H1 (cell line): Measurements from ENCODE around the gene GPC6. TPM values are rescaled to one million over a fixed set of nuclear protein-coding genes. Genes with fewer than 3 reads are reported as not detected.

Source experiments
- CTCF ChIA-PET: fragments of 300-600 bp; sonication (Branson Sonifier 250); formaldehyde crosslinking; loops from one replicate; lab custom pipeline; 2021; ENCODE audit not compliant: partially characterized antibody; lab: Charles Lee
- POLR2A ChIA-PET: fragments of 300-600 bp; sonication (Branson Sonifier 250); formaldehyde crosslinking; loops from one replicate; lab custom pipeline; 2021; ENCODE audit warnings: inconsistent platforms; ENCODE audit not compliant: partially characterized antibody; lab: Charles Lee
- DNase-seq, 2 experiments: peaks; one replicate each; pipeline versions ENCODE4 v3.0.0 to v3.0.0-alpha.2; 2010 to 2022; ENCODE audit warnings: low spot score in 2 of 2, low read depth in 1 of 2, mixed read lengths in 1 of 2
- FAIRE-seq: peaks from 2 replicates; lab custom pipeline; 2011; peaks lifted over from hg19 to GRCh38; lab: Jason Lieb, UNC
- H2AFZ ChIP-seq: 2 replicates; pipeline ENCODE4 v1.8.1; 2012; ENCODE audit warnings: low read length, inconsistent platforms
- H2AK5ac ChIP-seq: 2 replicates; pipeline ENCODE4 v1.6.1; 2013; ENCODE audit warnings: low read depth, low read length
- H2BK120ac ChIP-seq: replicated peaks from 2 replicates; pipeline ENCODE3; 2013; ENCODE audit warnings: low read depth, low read length, inconsistent platforms
- H2BK12ac ChIP-seq: 2 replicates; pipeline ENCODE4 v1.6.1; 2013; ENCODE audit warnings: low read depth, low read length
- H2BK15ac ChIP-seq: 2 replicates; pipeline ENCODE4 v1.6.1; 2013; ENCODE audit warnings: low read length
- H2BK20ac ChIP-seq: 2 replicates; pipeline ENCODE4 v1.6.1; 2013; ENCODE audit warnings: low read length
- H2BK5ac ChIP-seq: 2 replicates; pipeline ENCODE4 v1.6.1; 2013; ENCODE audit warnings: low read depth, low read length
- H3K14ac ChIP-seq: 2 replicates; pipeline ENCODE4 v1.6.1; 2013; ENCODE audit warnings: inconsistent platforms; ENCODE audit not compliant: insufficient read length
- H3K18ac ChIP-seq: 2 replicates; pipeline ENCODE4 v1.6.1; 2013; ENCODE audit warnings: low read length; ENCODE audit errors: extremely low read depth
- H3K23ac ChIP-seq: 2 replicates; pipeline ENCODE4 v1.6.1; 2013; ENCODE audit warnings: inconsistent platforms; ENCODE audit not compliant: insufficient read length
- H3K23me2 ChIP-seq: 2 replicates; pipeline ENCODE4 v1.6.1; 2013; ENCODE audit warnings: low read depth, low read length
- H3K27ac ChIP-seq: 2 replicates; pipeline ENCODE4 v1.6.1; 2011; ENCODE audit warnings: low read depth, low read length, inconsistent platforms
- H3K27me3 ChIP-seq, 4 experiments: replicated peaks in 1 of 4; 1 replicate in 1 of 4; 2 replicates in 3 of 4; pipeline versions ENCODE4 v1.6.1 to v1.8.1; 2011 to 2013; ENCODE audit warnings: low read length in 3 of 4, mild to moderate bottlenecking in 3 of 4, inconsistent platforms in 2 of 4, mixed read lengths in 2 of 4, moderate library complexity in 1 of 4; ENCODE audit not compliant: control insufficient read depth in 3 of 4, insufficient read depth in 3 of 4; ENCODE audit errors: extremely low read depth in 1 of 4
- H3K36me3 ChIP-seq, 4 experiments: 2 replicates each; pipeline versions ENCODE4 v1.6.1 to v1.8.1; 2011 to 2013; ENCODE audit warnings: mild to moderate bottlenecking in 4 of 4, low read length in 3 of 4, moderate library complexity in 2 of 4, control low read depth in 1 of 4, inconsistent platforms in 1 of 4; ENCODE audit not compliant: insufficient read depth in 4 of 4, control insufficient read depth in 2 of 4
- H3K4ac ChIP-seq: replicated peaks from 2 replicates; pipeline ENCODE3; 2013; ENCODE audit warnings: low read length, low read depth, mixed read lengths, inconsistent platforms; ENCODE audit not compliant: insufficient read length
- H3K4me1 ChIP-seq, 4 experiments: replicated peaks in 1 of 4; 1 replicate in 1 of 4; 2 replicates in 3 of 4; pipeline versions ENCODE4 v1.6.1 to v1.8.1; 2011 to 2013; ENCODE audit warnings: low read length in 3 of 4, inconsistent platforms in 2 of 4, mixed read lengths in 1 of 4; ENCODE audit not compliant: insufficient read depth in 4 of 4, control insufficient read depth in 3 of 4
- H3K4me2 ChIP-seq, 2 experiments: 2 replicates each; pipeline versions ENCODE4 v1.6.1 to v1.8.1; 2011 to 2013; ENCODE audit warnings: low read depth in 2 of 2, low read length in 2 of 2, control low read depth in 1 of 2, inconsistent platforms in 1 of 2, mild to moderate bottlenecking in 1 of 2; ENCODE audit not compliant: insufficient read depth in 1 of 2
- H3K4me3 ChIP-seq, 4 experiments: fragments of 200-600, 300-600 bp in 1 of 4; sonication (generic), shearing (Covaris generic), sonication (Bioruptor Twin) in 1 of 4; 2 replicates each; pipeline versions ENCODE4 v1.5.1 to v1.8.1; 2011 to 2016; ENCODE audit warnings: low read length in 4 of 4, low read depth in 3 of 4, control low read depth in 2 of 4, inconsistent platforms in 2 of 4, mild to moderate bottlenecking in 2 of 4, mixed read lengths in 1 of 4, moderate library complexity in 1 of 4; ENCODE audit not compliant: insufficient read depth in 2 of 4; ENCODE audit errors: extremely low read depth in 1 of 4
- H3K56ac ChIP-seq: replicated peaks from 2 replicates; pipeline ENCODE3; 2013; ENCODE audit warnings: low read depth, mild to moderate bottlenecking, mixed read lengths, low read length, inconsistent platforms; ENCODE audit not compliant: insufficient read length
- H3K79me1 ChIP-seq: 2 replicates; pipeline ENCODE4 v1.6.1; 2013; ENCODE audit warnings: low read depth, low read length, control low read depth
- H3K79me2 ChIP-seq, 2 experiments: 2 replicates each; pipeline versions ENCODE4 v1.6.1 to v1.8.1; 2012 to 2013; ENCODE audit warnings: low read length in 2 of 2, mild to moderate bottlenecking in 2 of 2, inconsistent platforms in 1 of 2; ENCODE audit not compliant: insufficient read depth in 2 of 2, control insufficient read depth in 1 of 2
- H3K9ac ChIP-seq, 4 experiments: replicated peaks in 1 of 4; 1 replicate in 1 of 4; 2 replicates in 3 of 4; pipeline versions ENCODE4 v1.6.1 to v1.8.1; 2011 to 2013; ENCODE audit warnings: low read depth in 3 of 4, low read length in 3 of 4, control low read depth in 2 of 4, mild to moderate bottlenecking in 2 of 4, moderate library complexity in 2 of 4, inconsistent platforms in 1 of 4; ENCODE audit errors: extremely low read depth in 1 of 4
- H3K9me3 ChIP-seq, 2 experiments: 2 replicates each; pipeline versions ENCODE4 v1.6.1 to v1.8.1; 2012 to 2013; ENCODE audit warnings: mild to moderate bottlenecking in 2 of 2, moderate library complexity in 2 of 2, control low read depth in 1 of 2, inconsistent platforms in 1 of 2, low read depth in 1 of 2, low read length in 1 of 2, mixed read lengths in 1 of 2; ENCODE audit not compliant: insufficient read depth in 2 of 2
- H4K20me1 ChIP-seq, 2 experiments: replicated peaks in 1 of 2; 2 replicates each; pipeline versions ENCODE3 to v1.8.1; 2011 to 2013; ENCODE audit warnings: inconsistent platforms in 2 of 2, low read length in 2 of 2, mild to moderate bottlenecking in 1 of 2; ENCODE audit not compliant: insufficient read depth in 2 of 2, control insufficient read depth in 1 of 2
- H4K5ac ChIP-seq: 2 replicates; pipeline ENCODE4 v1.6.1; 2013; ENCODE audit warnings: low read length, low read depth, mixed read lengths, inconsistent platforms; ENCODE audit not compliant: insufficient read length
- H4K8ac ChIP-seq: 2 replicates; pipeline ENCODE4 v1.8.0; 2013; ENCODE audit warnings: mild to moderate bottlenecking, moderate library complexity, low read length, inconsistent platforms; ENCODE audit not compliant: insufficient read depth; ENCODE audit errors: extremely low read depth
- H4K91ac ChIP-seq: replicated peaks from 2 replicates; pipeline ENCODE3; 2013; ENCODE audit warnings: low read length, mixed read lengths, inconsistent platforms; ENCODE audit not compliant: insufficient read length
- ATF2 ChIP-seq: IDR thresholded peaks from 2 replicates; pipeline ENCODE4 v1.6.1; 2012; ENCODE audit warnings: low read length, inconsistent platforms
- BRCA1 ChIP-seq: IDR thresholded peaks from 2 replicates; pipeline ENCODE4 v1.6.1; 2012; ENCODE audit warnings: low read depth, low read length, improper control_type of control experiment
- TBP ChIP-seq: IDR thresholded peaks from 2 replicates; pipeline ENCODE4 v1.6.1; 2011; ENCODE audit warnings: low read depth, low read length, improper control_type of control experiment
- WGBS, 2 experiments: shearing (Covaris generic) in 1 of 2; methylation state at CpG; one replicate each; pipeline versions ENCODE4 v1.1.6 to v1.1.7; 2013 to 2015; ENCODE audit warnings: low lambda C conversion rate in 2 of 2, mixed read lengths in 2 of 2, inconsistent platforms in 1 of 2, low coverage in 1 of 2, missing lambda C conversion rate in 1 of 2; ENCODE audit not compliant: insufficient replicate concordance in 2 of 2, insufficient coverage in 1 of 2, insufficient read length in 1 of 2; ENCODE audit errors: extremely low coverage in 1 of 2, missing lambda C conversion rate in 1 of 2; 5-methylcytosine and 5-hydroxymethylcytosine counted together
- polyA plus RNA-seq, 7 experiments: library from polyadenylated mRNA; depleted of rRNA in 3 of 7; stranded (reverse) in 5 of 7; unstranded in 2 of 7; fragments of >200 nt in 5 of 7; fragments of 200-250 nt in 2 of 7; gene quantifications; 1 replicate in 5 of 7; 2 replicates in 1 of 7; 4 replicates in 1 of 7; pipeline versions ENCODE4 v1.2.1 to v1.2.3, GENCODE V29; 2011 to 2013; ENCODE audit warnings: missing spikeins in 2 of 7, mixed read lengths in 2 of 7
- total RNA-seq: library from RNA; stranded (reverse); fragmentation: NEBNext Ultra II Directional; extraction: Animal tissue kit (Norgen Biotek cat#: 25700); gene quantifications from 2 replicates; pipeline ENCODE4 v1.2.1, GENCODE V29; 2021

The GPC6 gene
- total and polyA plus RNA-seq, 2 of the 8 experiments (the other 6 are each of a cell fraction or from before 2014, with no cell fraction given) = 5.4 to 12.0 TPM

- no peak overlapping the region for H4K8ac ChIP-seq
- no peak overlapping the region for H4K91ac ChIP-seq
- H3K23me2 ChIP-seq = no peaks in the 10 kb centered on the region; the same call in 1 of the 2 replicates
- no peak overlapping the region for H3K27ac ChIP-seq
- no peak for FAIRE-seq
- 0 out of 4 replicates have a peak, but pooled peaks cover 0 to 4% of the 10 kb centered on the region in 2 experiments for H3K79me2 ChIP-seq
- H3K23ac ChIP-seq = no peak overlapping the region
- no peak overlapping the region for H2AK5ac ChIP-seq
- no peaks in the 10 kb centered on the region for H3K27me3 ChIP-seq
- WGBS, 2 experiments = 32% methylated on average over 3 of the region's 3 CpGs; no CpG with 5 or more reads in 1 of the 2 experiments
- H2BK12ac ChIP-seq = no peak overlapping the region
- no peak for DNase-seq
- H2BK5ac ChIP-seq = no peak overlapping the region
- no peak overlapping the region for H3K9ac ChIP-seq
- no peaks in the 10 kb centered on the region for H3K36me3 ChIP-seq
- no peak overlapping the region for H2BK15ac ChIP-seq
- H4K20me1 ChIP-seq = no peaks in the 10 kb centered on the region
- no peak overlapping the region for H2AFZ ChIP-seq
- no peak for TF ChIP-seq TBP
- no peak for TF ChIP-seq ATF2
- no peak for TF ChIP-seq BRCA1
- no peak overlapping the region for H3K18ac ChIP-seq
- H3K4me2 ChIP-seq = peak overlapping the region in 1 of 2 experiments; percentile 23; a peak in 1 of 4 replicates
- CTCF ChIA-PET = interaction anchor here (1.2 kb wide), 1 partner anchor 20 kb away, joined by 3 read pairs; no protein-coding TSS in a partner anchor
- no peak overlapping the region for H2BK120ac ChIP-seq
- POLR2A ChIA-PET = no interaction called here
- H2BK20ac ChIP-seq = no peak overlapping the region
- no peak overlapping the region for H3K56ac ChIP-seq
- no peak overlapping the region for H3K4ac ChIP-seq
- no peaks in the 10 kb centered on the region for H3K9me3 ChIP-seq
- H3K4me3 ChIP-seq = 0 out of 8 replicates have a peak overlapping the region, but pooled peaks of 1 of the 4 experiments have one; percentile 3
- H4K5ac ChIP-seq = no peak overlapping the region
- peaks cover 0 to 8% (median 3%) of the 10 kb centered on the region in 4 experiments; a peak in 4 of 7 replicates for H3K4me1 ChIP-seq
- H3K79me1 ChIP-seq = no peaks in the 10 kb centered on the region
- H3K14ac ChIP-seq = no peak overlapping the region
Observed at GRCh38 chr13:93316841-93317240, 90.2 kb downstream of the GPC6 start.
